HG02678 (cell line): ENCODE results near the gene RNASE4.
"Not testable (repeated sequence)": the region's sequence is repeated elsewhere in the genome, so short reads cannot be mapped to it uniquely, and the experiment has no call there.

Experiments used
- ATAC-seq: cut with Tn5 transposase; IDR thresholded peaks from one replicate; pipeline ENCODE4 v1.9.1; 2021; ENCODE audit warnings: mild to moderate bottlenecking, moderate library complexity; ENCODE audit not compliant: unreplicated experiment

RNASE4 gene

GRCh38 chr14:20734430-20734806, 50.1 kb downstream of the RNASE4 start:
- no peak for ATAC-seq

GRCh38 chr14:20738292-20738691, 53.9 kb downstream of the RNASE4 start:
- ATAC-seq, result not testable (repeated sequence)

- no peak for ATAC-seq
These were observed 57.8 kb downstream of the RNASE4 start for GRCh38 chr14:20742132-20742531.

DNA sequence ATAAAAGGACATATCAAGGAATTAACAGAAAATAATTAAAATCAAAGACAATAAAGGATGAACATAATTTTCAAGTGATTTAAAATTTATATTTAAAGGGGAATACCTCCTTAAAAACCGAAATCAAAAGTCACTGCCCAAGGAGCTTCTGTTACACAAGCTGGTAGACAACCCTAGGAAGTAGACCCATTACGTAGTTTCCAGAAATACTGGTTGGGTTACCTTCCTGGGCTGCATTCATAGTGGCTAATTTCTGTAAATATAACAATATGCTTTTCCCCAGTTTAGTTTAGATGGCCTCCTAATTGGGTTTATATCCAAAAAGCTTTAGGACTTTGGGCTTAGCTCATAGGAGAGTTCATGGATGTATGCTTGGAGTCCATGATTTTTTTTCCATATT, 59.2 kb downstream of the RNASE4 start:
- no peak for ATAC-seq

GRCh38 chr14:20745571-20746358, 61.4 kb downstream of the RNASE4 start, which contains the start of gene EDDM3A:
TSS of gene EDDM3A (plus strand) at chr14:20745887. CDS start at chr14:20747581, 1,694 bp downstream.
- ATAC-seq, result no peak

DNA sequence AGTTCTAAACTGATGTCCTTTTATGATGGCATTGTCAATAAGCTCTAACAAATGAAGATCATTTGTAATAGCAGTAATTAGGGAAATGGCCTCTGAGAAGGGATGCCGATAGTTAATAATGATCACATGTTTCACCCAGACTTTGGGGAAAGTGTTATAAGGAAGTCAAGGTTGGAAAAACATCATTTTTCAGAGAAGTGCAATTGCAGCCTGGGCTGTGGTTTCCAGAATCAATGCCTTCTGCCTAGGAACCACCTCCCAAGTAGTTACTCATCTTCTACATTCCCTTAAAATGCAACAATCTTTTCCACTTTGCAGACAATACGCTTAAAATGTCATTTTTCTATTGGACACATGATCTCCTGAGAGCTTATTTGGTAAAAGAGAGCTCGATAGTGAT, 62.2 kb downstream of the RNASE4 start:
- no peak for ATAC-seq

GRCh38 chr14:20748439-20748838, 64.1 kb downstream of the RNASE4 start:
- no peak for ATAC-seq

- no peak for ATAC-seq
These were observed 65.8 kb downstream of the RNASE4 start for GRCh38 chr14:20750194-20750593.
